Measurements from ENCODE around the gene TTC9. TPM values are rescaled to one million over a fixed set of nuclear protein-coding genes. Genes with fewer than 3 reads are reported as not detected.

The TTC9 gene
- total RNA-seq, 1 experiment from 2014 or later, result 0.49 TPM

- ATAC-seq (no peak), DNase-seq (ENCODE audit: low read depth, low spot score) (no peak)
- H3K4me1 ChIP-seq (ENCODE audit: control insufficient read depth, insufficient read depth, low read length), result no peaks in the 10 kb centered on the region
- no peak for TF ChIP-seq TCF7L2 (IDR thresholded peaks at IDR 0.05; ENCODE audit: low read depth, low read length)
- no peak for TF ChIP-seq CTCF (IDR thresholded peaks at IDR 0.05)
- no peak for TF ChIP-seq REST (IDR thresholded peaks at IDR 0.05; ENCODE audit: insufficient read depth in 1 of 2, low read depth in 2 of 2, low read length in 1 of 2)
- TF ChIP-seq SIN3A (IDR thresholded peaks at IDR 0.05; ENCODE audit: borderline replicate concordance, insufficient read depth, low read depth, low read length), result no peak
- TF ChIP-seq POLR2AphosphoS5 (IDR thresholded peaks at IDR 0.05; ENCODE audit: low read depth, low read length), result no peak
- no peak overlapping the region for H3K4me3 ChIP-seq (ENCODE audit: low read depth in 2 of 2, low read length in 2 of 2)
- no TSS peak for BruUV-seq (replicated peaks)
- POLR2A ChIA-PET, result interaction anchor here (0.7 kb wide), 1 partner anchor 233 kb away, joined by 9 read pairs; no protein-coding TSS in a partner anchor
- no peaks in the 10 kb centered on the region for H3K36me3 ChIP-seq (ENCODE audit: control insufficient read depth, insufficient read depth, low read length)
- intact Hi-C loops (cut with micrococcal nuclease; ENCODE audit: unreplicated experiment), result loop anchor here (5.0 kb wide), 2 partner anchors 187 to 347 kb away; no protein-coding TSS in a partner anchor
- in situ Hi-C loops (cut with HindIII; ENCODE audit: low pct_unique_long_range_greater_than_20kb, low sequenced_read_pairs), result no loop called here
- H3K27me3 ChIP-seq (ENCODE audit: control insufficient read depth, insufficient read depth, low read length), result no peaks in the 10 kb centered on the region
- H3K27ac ChIP-seq (ENCODE audit: low read length), result no peak overlapping the region
- CTCF ChIA-PET, result interaction anchor here (0.6 kb wide), 1 partner anchor 80 kb away, joined by 4 read pairs; no protein-coding TSS in a partner anchor
- H3K9me3 ChIP-seq (ENCODE audit: control insufficient read depth, insufficient read depth, low read depth, low read length), result peaks cover 5% of the 10 kb centered on the region; the same call in 1 of the 2 replicates
Measured at GRCh38 chr14:70624972-70625371, 16.7 kb upstream of the TTC9 start.

GRCh38 chr14:70631948-70632347 lies 9.8 kb upstream of the TTC9 start:
- DNase-seq (ENCODE audit: low read depth, low spot score) (no peak), ATAC-seq (no peak)
- TF ChIP-seq TCF7L2 (IDR thresholded peaks at IDR 0.05; ENCODE audit: low read depth, low read length) (no peak), POLR2AphosphoS5 (IDR thresholded peaks at IDR 0.05; ENCODE audit: low read depth, low read length) (no peak), REST (IDR thresholded peaks at IDR 0.05; ENCODE audit: insufficient read depth in 1 of 2, low read depth in 2 of 2, low read length in 1 of 2) (no peak), CTCF (IDR thresholded peaks at IDR 0.05) (no peak), SIN3A (IDR thresholded peaks at IDR 0.05; ENCODE audit: borderline replicate concordance, insufficient read depth, low read depth, low read length) (no peak)
- H3K4me3 ChIP-seq (ENCODE audit: low read depth in 2 of 2, low read length in 2 of 2), result no peak overlapping the region
- no peak overlapping the region for H3K27ac ChIP-seq (ENCODE audit: low read length)
- in situ Hi-C loops (cut with HindIII; ENCODE audit: low pct_unique_long_range_greater_than_20kb, low sequenced_read_pairs), result no loop called here
- H3K9me3 ChIP-seq (ENCODE audit: control insufficient read depth, insufficient read depth, low read depth, low read length), result peaks cover 10% of the 10 kb centered on the region; the same call in 1 of the 2 replicates
- POLR2A ChIA-PET, result no interaction called here
- CTCF ChIA-PET, result no interaction called here
- intact Hi-C loops (cut with micrococcal nuclease; ENCODE audit: unreplicated experiment), result no loop called here
- no peaks in the 10 kb centered on the region for H3K27me3 ChIP-seq (ENCODE audit: control insufficient read depth, insufficient read depth, low read length)
- H3K36me3 ChIP-seq (ENCODE audit: control insufficient read depth, insufficient read depth, low read length), result no peaks in the 10 kb centered on the region
- BruUV-seq (replicated peaks), result no TSS peak
- H3K4me1 ChIP-seq (ENCODE audit: control insufficient read depth, insufficient read depth, low read length), result no peaks in the 10 kb centered on the region

Measured in Panc1 (cell line).